GM23338 (cell line): Measurements from ENCODE around the gene CMBL. TPM values are rescaled to one million over a fixed set of nuclear protein-coding genes. Genes with fewer than 3 reads are reported as not detected.

ENCODE experiments used
- ATAC-seq: fragments of 200-7000 bp; cut with Tn5 transposase; 3 replicates; pipeline ENCODE4 v1.9.1; 2020
- DNase-seq: peaks from one replicate; pipeline ENCODE4 v3.0.0-alpha.2; 2015; ENCODE audit warnings: low spot score
- H2AFZ ChIP-seq: fragments of 200-600 bp; sonication (generic); 2 replicates; pipeline ENCODE4 v1.8.0; 2016; ENCODE audit warnings: antibody characterized with exemption, mild to moderate bottlenecking, moderate library complexity
- H3F3A ChIP-seq: fragments of 200-600 bp; sonication (generic); replicated peaks from 2 replicates; pipeline ENCODE4 v1.8.0; 2017; ENCODE audit warnings: antibody characterized with exemption, mixed run types, low read depth
- H3K27ac ChIP-seq: fragments of 200-600 bp; sonication (generic); 2 replicates; pipeline ENCODE4 v1.6.1; 2016; ENCODE audit warnings: low read depth
- H3K27me3 ChIP-seq: fragments of 200-600 bp; sonication (generic); 2 replicates; pipeline ENCODE4 v1.8.0; 2016; ENCODE audit warnings: mild to moderate bottlenecking, mixed run types, moderate library complexity; ENCODE audit not compliant: insufficient read depth
- H3K36me3 ChIP-seq: fragments of 200-600 bp; sonication (generic); 2 replicates; pipeline ENCODE4 v1.8.0; 2016; ENCODE audit warnings: mild to moderate bottlenecking; ENCODE audit not compliant: insufficient read depth
- H3K4me1 ChIP-seq: fragments of 200-600 bp; sonication (generic); 2 replicates; pipeline ENCODE4 v1.8.0; 2016; ENCODE audit warnings: mild to moderate bottlenecking, moderate library complexity; ENCODE audit not compliant: insufficient read depth
- H3K4me2 ChIP-seq: fragments of 200-600 bp; sonication (generic); 2 replicates; pipeline ENCODE4 v1.7.1; 2017; ENCODE audit warnings: mixed run types
- H3K4me3 ChIP-seq: fragments of 200-600 bp; sonication (generic); 2 replicates; pipeline ENCODE4 v1.6.1; 2016; ENCODE audit warnings: mixed run types
- H3K79me2 ChIP-seq: fragments of 200-600 bp; sonication (generic); replicated peaks from 2 replicates; pipeline ENCODE4 v1.8.0; 2017; ENCODE audit warnings: mild to moderate bottlenecking; ENCODE audit not compliant: insufficient read depth
- H3K9me2 ChIP-seq: fragments of 200-600 bp; sonication (generic); 2 replicates; pipeline ENCODE4 v1.8.0; 2017; ENCODE audit not compliant: insufficient read depth
- H4K20me1 ChIP-seq: fragments of 200-600 bp; sonication (generic); replicated peaks from 2 replicates; pipeline ENCODE4 v1.8.0; 2017; ENCODE audit warnings: mild to moderate bottlenecking; ENCODE audit not compliant: insufficient read depth
- H3K27ac Mint-ChIP-seq: 2 replicates; pipeline ENCODE4 v1.8.0; 2020; ENCODE audit warnings: inconsistent platforms, mild to moderate bottlenecking, moderate library complexity, mixed read lengths
- H3K27me3 Mint-ChIP-seq: 3 replicates; pipeline ENCODE4 v1.8.0; 2022; ENCODE audit warnings: low read depth, mild to moderate bottlenecking, moderate library complexity, mixed read lengths, inconsistent platforms; ENCODE audit not compliant: insufficient read depth, poor library complexity
- H3K36me3 Mint-ChIP-seq: 3 replicates; pipeline ENCODE4 v1.8.0; 2021; ENCODE audit warnings: low read depth, mild to moderate bottlenecking, inconsistent platforms, moderate library complexity, mixed read lengths
- H3K4me1 Mint-ChIP-seq: 3 replicates; pipeline ENCODE4 v1.8.0; 2020; ENCODE audit warnings: mild to moderate bottlenecking, inconsistent platforms, mixed read lengths
- H3K4me3 Mint-ChIP-seq: 3 replicates; pipeline ENCODE4 v1.8.0; 2021; ENCODE audit warnings: moderate library complexity, mild to moderate bottlenecking, inconsistent platforms, mixed read lengths
- H3K9me3 Mint-ChIP-seq: 3 replicates; pipeline ENCODE4 v1.8.0; 2020; ENCODE audit warnings: moderate library complexity, mild to moderate bottlenecking, inconsistent platforms, mixed read lengths
- EZH2 ChIP-seq: fragments of 200-600 bp; sonication (generic); IDR thresholded peaks from one replicate; pipeline ENCODE4 v1.8.0; 2017; ENCODE audit warnings: antibody characterized with exemption, mild to moderate bottlenecking, low read depth; ENCODE audit not compliant: unreplicated experiment
- EZH2phosphoT487 ChIP-seq: fragments of 200-600 bp; sonication (generic); IDR thresholded peaks from one replicate; pipeline ENCODE4 v1.8.1; 2018; ENCODE audit warnings: antibody characterized with exemption; ENCODE audit not compliant: unreplicated experiment
- ZNF331 ChIP-seq: fragments of 250-450 bp; sonication (Bioruptor Pico); IDR thresholded peaks from 2 replicates; pipeline ENCODE4 v1.5.0; 2020; ENCODE audit warnings: low read depth, mild to moderate bottlenecking, moderate library complexity
- polyA plus RNA-seq: library from polyadenylated mRNA; unstranded; fragments of >200 nt; fragmentation: Nextera tagmentation; extraction: Ambion mirVana; gene quantifications from 2 replicates; pipeline ENCODE4 v1.2.1, GENCODE V29; 2016
- total RNA-seq: library from RNA; depleted of rRNA; stranded (reverse); fragments of >200 nt; shearing (Covaris generic); gene quantifications from 2 replicates; pipeline ENCODE4 v1.2.3, GENCODE V29; 2014
- TF ChIP-seq, protein P1 (sequence below), 2 experiments: fragments of 200-600 bp in 1 of 2; sonication (generic) in 1 of 2; conservative IDR thresholded peaks; 2 replicates each; pipeline versions ENCODE4 v1.5.1 to v1.6.1; 2016 to 2017; ENCODE audit warnings: antibody characterized with exemption in 2 of 2, low read depth in 2 of 2, mild to moderate bottlenecking in 2 of 2, moderate library complexity in 1 of 2
- TF ChIP-seq, protein P2 (sequence below): IDR thresholded peaks from one replicate; pipeline ENCODE4 v1.6.1; 2018; ENCODE audit warnings: antibody characterized with exemption; ENCODE audit not compliant: unreplicated experiment
- TF ChIP-seq, protein P3 (sequence below): fragments of 250-450 bp; sonication (Bioruptor Pico); IDR thresholded peaks from 2 replicates; pipeline ENCODE4 v1.5.0; 2020; ENCODE audit warnings: mild to moderate bottlenecking, moderate library complexity

Gene CMBL
- total and polyA plus RNA-seq, 2 experiments from 2014 or later = 13.2 to 24.1 TPM

DNA sequence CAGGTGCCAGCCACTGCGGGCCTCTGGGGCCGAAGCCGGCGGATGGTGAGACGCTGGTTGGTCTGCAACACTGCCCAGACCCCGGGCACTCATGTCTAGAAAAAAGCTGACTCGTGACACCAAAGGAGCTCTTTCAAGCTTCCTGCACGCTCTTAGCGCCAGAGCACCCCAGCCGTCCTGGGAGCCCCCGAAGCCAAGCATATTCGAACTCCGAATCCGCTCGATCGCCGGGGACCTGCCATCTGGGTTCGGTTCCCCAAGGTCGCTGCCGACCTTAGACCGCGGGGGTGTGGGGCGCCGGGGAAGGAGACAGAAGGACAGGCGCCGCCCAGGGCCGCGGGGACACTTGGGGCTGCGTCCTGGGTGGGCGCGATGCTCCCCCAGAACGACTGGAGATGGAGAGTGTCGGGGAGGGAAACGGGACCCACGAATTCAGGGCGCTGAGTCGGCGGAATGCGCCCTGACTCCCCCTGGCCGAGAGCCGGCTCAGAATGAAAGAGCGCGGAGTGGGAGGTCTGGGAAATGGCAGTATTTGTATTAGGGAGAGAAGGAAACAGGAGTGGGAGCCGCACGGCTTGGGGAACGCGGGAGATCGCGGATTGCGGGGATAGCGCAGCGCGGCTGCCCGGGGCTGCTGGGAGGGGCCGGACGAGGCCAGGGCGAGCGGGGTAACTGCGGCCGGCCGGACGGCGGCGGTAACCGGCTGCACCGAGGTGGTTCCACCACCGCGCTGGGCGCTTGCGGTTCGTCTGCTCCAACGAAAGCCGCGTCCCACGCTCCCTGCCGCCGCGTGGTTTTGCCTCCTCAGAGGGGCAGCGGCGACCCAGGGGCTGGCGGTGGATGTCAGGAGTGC is 25.7 kb upstream of the CMBL start:
- no peaks in the 10 kb centered on the region; the same call in 2 of the 3 replicates for H3K36me3 Mint-ChIP-seq
- peak overlapping the region; percentile 95 for H3K4me2 ChIP-seq
- 0 out of 2 replicates have a peak, but pooled peaks cover 3% of the 10 kb centered on the region for H3F3A ChIP-seq
- TF ChIP-seq, protein P1, sequence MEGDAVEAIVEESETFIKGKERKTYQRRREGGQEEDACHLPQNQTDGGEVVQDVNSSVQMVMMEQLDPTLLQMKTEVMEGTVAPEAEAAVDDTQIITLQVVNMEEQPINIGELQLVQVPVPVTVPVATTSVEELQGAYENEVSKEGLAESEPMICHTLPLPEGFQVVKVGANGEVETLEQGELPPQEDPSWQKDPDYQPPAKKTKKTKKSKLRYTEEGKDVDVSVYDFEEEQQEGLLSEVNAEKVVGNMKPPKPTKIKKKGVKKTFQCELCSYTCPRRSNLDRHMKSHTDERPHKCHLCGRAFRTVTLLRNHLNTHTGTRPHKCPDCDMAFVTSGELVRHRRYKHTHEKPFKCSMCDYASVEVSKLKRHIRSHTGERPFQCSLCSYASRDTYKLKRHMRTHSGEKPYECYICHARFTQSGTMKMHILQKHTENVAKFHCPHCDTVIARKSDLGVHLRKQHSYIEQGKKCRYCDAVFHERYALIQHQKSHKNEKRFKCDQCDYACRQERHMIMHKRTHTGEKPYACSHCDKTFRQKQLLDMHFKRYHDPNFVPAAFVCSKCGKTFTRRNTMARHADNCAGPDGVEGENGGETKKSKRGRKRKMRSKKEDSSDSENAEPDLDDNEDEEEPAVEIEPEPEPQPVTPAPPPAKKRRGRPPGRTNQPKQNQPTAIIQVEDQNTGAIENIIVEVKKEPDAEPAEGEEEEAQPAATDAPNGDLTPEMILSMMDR (conservative IDR thresholded peaks at IDR 0.05; ENCODE audit: low read depth in 2 of 2) = peak in 1 of 2 experiments; percentile 17; a peak in 1 of 4 replicates
- peak; percentile 61 for TF ChIP-seq EZH2
- TF ChIP-seq EZH2phosphoT487 = peak; percentile 52
- no peak for TF ChIP-seq ZNF331 (CRISPR knock-in tag)
- TF ChIP-seq, protein P2, sequence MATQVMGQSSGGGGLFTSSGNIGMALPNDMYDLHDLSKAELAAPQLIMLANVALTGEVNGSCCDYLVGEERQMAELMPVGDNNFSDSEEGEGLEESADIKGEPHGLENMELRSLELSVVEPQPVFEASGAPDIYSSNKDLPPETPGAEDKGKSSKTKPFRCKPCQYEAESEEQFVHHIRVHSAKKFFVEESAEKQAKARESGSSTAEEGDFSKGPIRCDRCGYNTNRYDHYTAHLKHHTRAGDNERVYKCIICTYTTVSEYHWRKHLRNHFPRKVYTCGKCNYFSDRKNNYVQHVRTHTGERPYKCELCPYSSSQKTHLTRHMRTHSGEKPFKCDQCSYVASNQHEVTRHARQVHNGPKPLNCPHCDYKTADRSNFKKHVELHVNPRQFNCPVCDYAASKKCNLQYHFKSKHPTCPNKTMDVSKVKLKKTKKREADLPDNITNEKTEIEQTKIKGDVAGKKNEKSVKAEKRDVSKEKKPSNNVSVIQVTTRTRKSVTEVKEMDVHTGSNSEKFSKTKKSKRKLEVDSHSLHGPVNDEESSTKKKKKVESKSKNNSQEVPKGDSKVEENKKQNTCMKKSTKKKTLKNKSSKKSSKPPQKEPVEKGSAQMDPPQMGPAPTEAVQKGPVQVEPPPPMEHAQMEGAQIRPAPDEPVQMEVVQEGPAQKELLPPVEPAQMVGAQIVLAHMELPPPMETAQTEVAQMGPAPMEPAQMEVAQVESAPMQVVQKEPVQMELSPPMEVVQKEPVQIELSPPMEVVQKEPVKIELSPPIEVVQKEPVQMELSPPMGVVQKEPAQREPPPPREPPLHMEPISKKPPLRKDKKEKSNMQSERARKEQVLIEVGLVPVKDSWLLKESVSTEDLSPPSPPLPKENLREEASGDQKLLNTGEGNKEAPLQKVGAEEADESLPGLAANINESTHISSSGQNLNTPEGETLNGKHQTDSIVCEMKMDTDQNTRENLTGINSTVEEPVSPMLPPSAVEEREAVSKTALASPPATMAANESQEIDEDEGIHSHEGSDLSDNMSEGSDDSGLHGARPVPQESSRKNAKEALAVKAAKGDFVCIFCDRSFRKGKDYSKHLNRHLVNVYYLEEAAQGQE = no peak
- TF ChIP-seq, protein P3, sequence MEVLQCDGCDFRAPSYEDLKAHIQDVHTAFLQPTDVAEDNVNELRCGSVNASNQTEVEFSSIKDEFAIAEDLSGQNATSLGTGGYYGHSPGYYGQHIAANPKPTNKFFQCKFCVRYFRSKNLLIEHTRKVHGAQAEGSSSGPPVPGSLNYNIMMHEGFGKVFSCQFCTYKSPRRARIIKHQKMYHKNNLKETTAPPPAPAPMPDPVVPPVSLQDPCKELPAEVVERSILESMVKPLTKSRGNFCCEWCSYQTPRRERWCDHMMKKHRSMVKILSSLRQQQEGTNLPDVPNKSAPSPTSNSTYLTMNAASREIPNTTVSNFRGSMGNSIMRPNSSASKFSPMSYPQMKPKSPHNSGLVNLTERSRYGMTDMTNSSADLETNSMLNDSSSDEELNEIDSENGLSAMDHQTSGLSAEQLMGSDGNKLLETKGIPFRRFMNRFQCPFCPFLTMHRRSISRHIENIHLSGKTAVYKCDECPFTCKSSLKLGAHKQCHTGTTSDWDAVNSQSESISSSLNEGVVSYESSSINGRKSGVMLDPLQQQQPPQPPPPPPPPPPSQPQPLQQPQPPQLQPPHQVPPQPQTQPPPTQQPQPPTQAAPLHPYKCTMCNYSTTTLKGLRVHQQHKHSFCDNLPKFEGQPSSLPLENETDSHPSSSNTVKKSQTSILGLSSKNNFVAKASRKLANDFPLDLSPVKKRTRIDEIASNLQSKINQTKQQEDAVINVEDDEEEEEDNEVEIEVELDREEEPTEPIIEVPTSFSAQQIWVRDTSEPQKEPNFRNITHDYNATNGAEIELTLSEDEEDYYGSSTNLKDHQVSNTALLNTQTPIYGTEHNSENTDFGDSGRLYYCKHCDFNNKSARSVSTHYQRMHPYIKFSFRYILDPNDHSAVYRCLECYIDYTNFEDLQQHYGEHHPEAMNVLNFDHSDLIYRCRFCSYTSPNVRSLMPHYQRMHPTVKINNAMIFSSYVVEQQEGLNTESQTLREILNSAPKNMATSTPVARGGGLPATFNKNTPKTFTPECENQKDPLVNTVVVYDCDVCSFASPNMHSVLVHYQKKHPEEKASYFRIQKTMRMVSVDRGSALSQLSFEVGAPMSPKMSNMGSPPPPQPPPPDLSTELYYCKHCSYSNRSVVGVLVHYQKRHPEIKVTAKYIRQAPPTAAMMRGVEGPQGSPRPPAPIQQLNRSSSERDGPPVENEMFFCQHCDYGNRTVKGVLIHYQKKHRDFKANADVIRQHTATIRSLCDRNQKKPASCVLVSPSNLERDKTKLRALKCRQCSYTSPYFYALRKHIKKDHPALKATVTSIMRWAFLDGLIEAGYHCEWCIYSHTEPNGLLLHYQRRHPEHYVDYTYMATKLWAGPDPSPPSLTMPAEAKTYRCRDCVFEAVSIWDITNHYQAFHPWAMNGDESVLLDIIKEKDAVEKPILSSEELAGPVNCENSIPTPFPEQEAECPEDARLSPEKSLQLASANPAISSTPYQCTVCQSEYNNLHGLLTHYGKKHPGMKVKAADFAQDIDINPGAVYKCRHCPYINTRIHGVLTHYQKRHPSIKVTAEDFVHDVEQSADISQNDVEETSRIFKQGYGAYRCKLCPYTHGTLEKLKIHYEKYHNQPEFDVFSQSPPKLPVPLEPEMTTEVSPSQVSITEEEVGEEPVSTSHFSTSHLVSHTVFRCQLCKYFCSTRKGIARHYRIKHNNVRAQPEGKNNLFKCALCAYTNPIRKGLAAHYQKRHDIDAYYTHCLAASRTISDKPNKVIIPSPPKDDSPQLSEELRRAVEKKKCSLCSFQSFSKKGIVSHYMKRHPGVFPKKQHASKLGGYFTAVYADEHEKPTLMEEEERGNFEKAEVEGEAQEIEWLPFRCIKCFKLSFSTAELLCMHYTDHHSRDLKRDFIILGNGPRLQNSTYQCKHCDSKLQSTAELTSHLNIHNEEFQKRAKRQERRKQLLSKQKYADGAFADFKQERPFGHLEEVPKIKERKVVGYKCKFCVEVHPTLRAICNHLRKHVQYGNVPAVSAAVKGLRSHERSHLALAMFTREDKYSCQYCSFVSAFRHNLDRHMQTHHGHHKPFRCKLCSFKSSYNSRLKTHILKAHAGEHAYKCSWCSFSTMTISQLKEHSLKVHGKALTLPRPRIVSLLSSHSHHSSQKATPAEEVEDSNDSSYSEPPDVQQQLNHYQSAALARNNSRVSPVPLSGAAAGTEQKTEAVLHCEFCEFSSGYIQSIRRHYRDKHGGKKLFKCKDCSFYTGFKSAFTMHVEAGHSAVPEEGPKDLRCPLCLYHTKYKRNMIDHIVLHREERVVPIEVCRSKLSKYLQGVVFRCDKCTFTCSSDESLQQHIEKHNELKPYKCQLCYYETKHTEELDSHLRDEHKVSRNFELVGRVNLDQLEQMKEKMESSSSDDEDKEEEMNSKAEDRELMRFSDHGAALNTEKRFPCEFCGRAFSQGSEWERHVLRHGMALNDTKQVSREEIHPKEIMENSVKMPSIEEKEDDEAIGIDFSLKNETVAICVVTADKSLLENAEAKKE = no peak
- H4K20me1 ChIP-seq = no peaks in the 10 kb centered on the region; the same call in 1 of the 2 replicates
- no peaks in the 10 kb centered on the region; the same call in 1 of the 2 replicates for H3K4me1 ChIP-seq
- no peaks in the 10 kb centered on the region for H3K9me2 ChIP-seq
- H3K79me2 ChIP-seq = no peaks in the 10 kb centered on the region
- no peak overlapping the region for H3K27ac Mint-ChIP-seq
- H3K4me1 Mint-ChIP-seq = peaks cover 2% of the 10 kb centered on the region; the same call in 2 of the 3 replicates
- peak overlapping the region; percentile 99 for H2AFZ ChIP-seq
- no peak overlapping the region for H3K27ac ChIP-seq
- H3K9me3 Mint-ChIP-seq = no peaks in the 10 kb centered on the region; the same call in 2 of the 3 replicates
- H3K36me3 ChIP-seq = no peaks in the 10 kb centered on the region
- H3K4me3 ChIP-seq = peak overlapping the region; percentile 83
- peaks cover 56% of the 10 kb centered on the region for H3K27me3 ChIP-seq
- DNase-seq = peak; percentile 75
- ATAC-seq = peak; percentile 92
- H3K27me3 Mint-ChIP-seq = peaks cover 47% of the 10 kb centered on the region
- H3K4me3 Mint-ChIP-seq = peak overlapping the region; percentile 89
